Fibroblast of mammary gland (primary cell): ENCODE measurements around the gene TADA2A.

Experiments used
- DNase-seq: peaks from one replicate; pipeline ENCODE4 v3.0.0-alpha.2; 2010; ENCODE audit warnings: low read depth
- H3K4me3 ChIP-seq: 2 replicates; pipeline ENCODE4 v1.5.1; 2011; ENCODE audit warnings: low read depth, mild to moderate bottlenecking, low read length, moderate library complexity; ENCODE audit not compliant: control insufficient read depth
- TF ChIP-seq, protein P1 (sequence below): conservative IDR thresholded peaks from 2 replicates; pipeline ENCODE4 v1.5.1; 2011; ENCODE audit warnings: low read depth, low read length, inconsistent platforms; ENCODE audit not compliant: control insufficient read depth, insufficient read depth

Gene TADA2A

DNA sequence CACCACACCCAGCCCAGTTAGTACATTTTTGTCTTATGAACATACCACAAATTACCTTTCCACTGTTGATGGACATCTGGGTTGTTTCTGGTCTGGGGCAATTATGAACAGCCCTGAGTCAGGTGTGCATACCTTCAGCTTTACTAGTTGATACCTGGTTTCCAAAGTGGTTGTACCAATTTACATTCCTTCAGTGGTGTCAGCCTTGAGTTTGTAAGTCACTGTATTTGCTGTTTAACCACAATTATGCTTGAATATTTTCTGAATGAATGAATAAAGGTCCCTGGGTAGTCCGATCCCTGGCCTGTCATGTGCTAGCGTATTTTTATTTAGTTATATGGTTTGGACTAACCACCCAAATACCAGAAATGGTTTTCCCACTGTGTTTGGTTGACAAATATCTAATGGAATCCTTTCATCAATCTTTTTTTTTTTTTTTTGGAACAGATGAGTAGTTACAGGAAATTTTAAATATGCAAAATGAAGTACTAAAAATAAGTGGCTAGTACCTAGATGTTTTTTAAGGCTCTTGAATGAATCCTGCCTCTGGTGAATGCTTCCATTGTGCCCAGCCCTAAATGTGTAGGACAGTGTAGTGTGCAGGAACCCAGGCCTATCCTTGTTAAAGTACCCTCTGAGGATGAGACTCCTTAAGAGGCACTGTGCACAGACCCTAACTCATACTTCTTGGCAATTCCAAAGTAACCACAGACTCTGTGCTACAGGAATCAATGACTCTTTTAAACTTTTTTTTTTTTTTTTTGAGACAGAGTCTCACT is 86.8 kb downstream of the TADA2A start:
- peak; percentile 94 for DNase-seq
- no peak overlapping the region for H3K4me3 ChIP-seq
- TF ChIP-seq, protein P1, sequence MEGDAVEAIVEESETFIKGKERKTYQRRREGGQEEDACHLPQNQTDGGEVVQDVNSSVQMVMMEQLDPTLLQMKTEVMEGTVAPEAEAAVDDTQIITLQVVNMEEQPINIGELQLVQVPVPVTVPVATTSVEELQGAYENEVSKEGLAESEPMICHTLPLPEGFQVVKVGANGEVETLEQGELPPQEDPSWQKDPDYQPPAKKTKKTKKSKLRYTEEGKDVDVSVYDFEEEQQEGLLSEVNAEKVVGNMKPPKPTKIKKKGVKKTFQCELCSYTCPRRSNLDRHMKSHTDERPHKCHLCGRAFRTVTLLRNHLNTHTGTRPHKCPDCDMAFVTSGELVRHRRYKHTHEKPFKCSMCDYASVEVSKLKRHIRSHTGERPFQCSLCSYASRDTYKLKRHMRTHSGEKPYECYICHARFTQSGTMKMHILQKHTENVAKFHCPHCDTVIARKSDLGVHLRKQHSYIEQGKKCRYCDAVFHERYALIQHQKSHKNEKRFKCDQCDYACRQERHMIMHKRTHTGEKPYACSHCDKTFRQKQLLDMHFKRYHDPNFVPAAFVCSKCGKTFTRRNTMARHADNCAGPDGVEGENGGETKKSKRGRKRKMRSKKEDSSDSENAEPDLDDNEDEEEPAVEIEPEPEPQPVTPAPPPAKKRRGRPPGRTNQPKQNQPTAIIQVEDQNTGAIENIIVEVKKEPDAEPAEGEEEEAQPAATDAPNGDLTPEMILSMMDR = no peak

DNA sequence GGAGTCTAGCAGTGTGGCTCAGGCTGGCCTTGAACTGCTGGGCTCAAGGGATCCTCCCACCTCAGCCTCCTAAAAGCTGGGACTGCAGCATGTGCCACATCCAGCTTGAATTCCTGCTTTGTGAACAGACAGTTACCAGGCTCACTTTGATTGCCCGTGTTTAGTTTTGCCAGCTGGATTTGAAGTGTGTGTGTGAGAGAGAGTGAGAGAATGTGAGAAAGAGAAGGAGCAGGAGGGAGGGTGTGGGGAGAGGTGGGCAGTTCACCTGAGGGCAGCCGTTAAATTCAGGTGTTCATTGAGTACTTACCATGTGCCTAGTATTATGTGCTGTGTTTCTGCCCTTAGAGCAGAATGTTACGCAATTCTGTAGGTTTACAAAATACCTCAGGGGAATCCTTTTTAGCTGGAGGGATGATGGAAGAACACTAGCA is 87.7 kb downstream of the TADA2A start:
- H3K4me3 ChIP-seq = no peak overlapping the region
- DNase-seq = peak; percentile 55
- TF ChIP-seq, protein P1 = no peak

DNA sequence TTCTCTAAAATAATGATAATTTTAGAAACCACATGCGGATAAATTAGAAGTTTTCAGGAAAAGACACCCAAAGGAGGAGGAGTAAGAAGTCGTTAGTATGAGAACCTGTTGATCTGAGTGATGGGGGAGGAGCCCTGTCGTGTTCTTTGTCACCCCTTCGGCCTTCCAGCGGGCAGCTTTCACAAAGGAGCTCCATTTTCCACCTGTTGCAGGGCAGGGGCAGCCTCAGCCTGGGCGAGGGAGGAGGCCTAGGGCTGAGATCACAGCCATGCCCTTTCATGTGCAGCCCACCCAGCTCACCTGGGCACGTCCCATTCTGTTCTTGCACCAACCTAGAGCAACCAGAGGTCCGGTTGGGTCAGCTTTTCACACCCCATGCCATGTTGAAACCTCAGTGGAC is 88.3 kb downstream of the TADA2A start:
- TF ChIP-seq, protein P1 = no peak
- DNase-seq = no peak

DNA sequence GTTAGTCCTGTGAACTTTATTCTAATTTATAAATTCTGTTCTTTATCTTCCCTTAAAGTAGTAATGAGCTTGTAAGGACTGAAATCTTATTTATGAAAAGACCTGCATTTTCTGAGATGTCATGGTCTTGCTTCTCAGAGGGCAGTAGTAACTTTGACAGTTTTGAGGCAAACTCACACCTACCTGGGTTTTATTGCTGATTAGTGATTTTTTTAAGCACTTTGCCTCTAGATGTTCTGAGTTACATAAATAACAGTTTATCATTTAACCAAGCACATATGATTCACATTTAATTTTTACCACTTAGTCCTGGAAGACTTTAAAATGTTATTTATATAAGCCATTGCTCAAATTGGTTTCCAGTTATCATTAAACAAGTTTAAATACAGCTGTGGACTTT is 93.7 kb downstream of the TADA2A start:
- H3K4me3 ChIP-seq = no peak overlapping the region
- no peak for DNase-seq
- TF ChIP-seq, protein P1 = no peak

More for the DNA sequence above, 88.3 kb downstream of the TADA2A start:
- no peak overlapping the region for H3K4me3 ChIP-seq

DNA sequence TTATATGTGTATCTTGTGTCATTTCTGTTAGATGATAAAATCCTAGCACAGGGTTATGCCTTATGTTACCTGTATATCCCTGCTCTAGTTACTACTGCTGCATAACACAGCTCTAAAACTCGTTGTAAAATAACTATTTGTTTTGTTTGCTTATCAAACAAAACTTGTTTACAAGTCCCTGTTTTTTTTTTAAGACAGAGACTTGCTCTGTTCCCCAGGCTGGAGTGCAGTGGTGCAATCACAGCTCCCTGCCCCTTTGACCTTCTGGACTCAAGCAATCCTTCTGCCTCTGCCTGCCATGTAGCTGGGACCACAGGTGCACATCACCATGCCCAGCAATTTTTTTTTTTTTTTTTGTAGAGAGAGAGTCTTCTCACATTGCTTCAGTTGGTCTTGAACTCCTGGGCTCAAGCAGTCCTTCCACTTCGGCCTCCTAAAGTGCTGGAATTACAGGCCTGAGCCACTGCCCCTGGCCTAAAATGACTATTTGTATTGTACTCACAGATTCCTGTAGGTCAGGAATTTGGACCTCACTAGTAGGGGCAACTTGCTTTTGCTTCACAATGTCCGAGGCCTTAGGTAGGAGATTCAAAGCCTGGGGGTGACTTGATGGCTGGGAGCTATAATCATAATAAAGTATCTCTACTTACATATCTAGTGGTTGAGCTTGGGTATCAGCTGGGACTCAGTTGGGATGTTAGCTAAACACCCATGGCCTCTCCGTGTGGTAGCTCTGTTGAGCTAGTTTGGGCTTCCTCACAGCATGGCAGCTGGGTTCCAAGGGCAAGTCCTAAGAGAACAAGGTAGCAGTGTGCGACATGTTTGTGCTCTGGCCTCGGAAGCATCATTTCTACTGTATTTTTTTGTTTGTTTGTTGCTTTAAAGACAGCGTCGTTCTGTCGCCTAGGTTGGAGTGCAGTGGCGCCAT is 95.6 kb downstream of the TADA2A start:
- no peak for DNase-seq
- no peak overlapping the region for H3K4me3 ChIP-seq
- TF ChIP-seq, protein P1 = no peak

DNA sequence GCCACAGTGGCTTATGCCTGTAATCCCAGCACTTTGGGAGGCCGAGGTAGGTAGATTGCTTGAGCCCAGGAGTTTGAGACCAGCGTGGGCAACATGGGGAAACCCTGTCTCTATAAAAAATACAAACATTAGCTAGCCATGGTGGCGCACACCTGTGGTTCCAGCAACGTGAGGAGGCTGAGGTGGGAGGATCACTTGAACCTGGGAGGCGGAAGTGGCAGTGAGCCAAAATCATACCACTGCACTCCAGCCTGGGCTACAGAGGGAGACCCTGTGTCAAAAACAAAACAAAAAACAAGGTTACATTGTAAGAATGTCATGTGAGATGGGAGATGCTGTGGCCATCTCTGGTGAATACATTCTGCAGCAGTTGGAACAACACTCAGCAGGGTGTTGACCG is 96.5 kb downstream of the TADA2A start:
- TF ChIP-seq, protein P1 = no peak
- H3K4me3 ChIP-seq = no peak overlapping the region
- DNase-seq = no peak
